NT2/D1 (cell line): ENCODE data around the gene RIBC1.
"Not testable (repeated sequence)": the region's sequence is repeated elsewhere in the genome, so short reads cannot be mapped to it uniquely, and the experiment has no call there.

Experiments used
- DNase-seq: peaks from one replicate; pipeline ENCODE4 v3.0.0-alpha.2; 2011; ENCODE audit warnings: low read depth, low spot score
- H3K27me3 ChIP-seq: 2 replicates; pipeline ENCODE4 v1.6.0; 2011; ENCODE audit warnings: mild to moderate bottlenecking; ENCODE audit not compliant: insufficient read length, insufficient read depth
- H3K36me3 ChIP-seq: 2 replicates; pipeline ENCODE4 v1.6.1; 2011; ENCODE audit warnings: mild to moderate bottlenecking, low read length, mixed read lengths; ENCODE audit not compliant: insufficient read depth, insufficient read length
- H3K4me1 ChIP-seq: 2 replicates; pipeline ENCODE4 v1.5.1; 2011; ENCODE audit not compliant: insufficient read depth, insufficient read length
- H3K4me3 ChIP-seq: 2 replicates; pipeline ENCODE4 v1.5.1; 2011; ENCODE audit warnings: low read depth; ENCODE audit not compliant: insufficient read length
- H3K9ac ChIP-seq: 2 replicates; pipeline ENCODE4 v1.6.0; 2011; ENCODE audit warnings: low read depth; ENCODE audit not compliant: insufficient read length
- H3K9me3 ChIP-seq: 2 replicates; pipeline ENCODE4 v1.5.1; 2011; ENCODE audit warnings: mild to moderate bottlenecking, low read length; ENCODE audit not compliant: insufficient read depth
- SUZ12 ChIP-seq: IDR thresholded peaks from 2 replicates; pipeline ENCODE4 v1.6.1; 2011; ENCODE audit not compliant: insufficient read length, insufficient read depth; ENCODE audit errors: extremely low read depth
- YY1 ChIP-seq: IDR thresholded peaks from 2 replicates; pipeline ENCODE4 v1.6.1; 2011; ENCODE audit not compliant: insufficient read length, insufficient read depth
- ZNF274 ChIP-seq: IDR thresholded peaks from 2 replicates; pipeline ENCODE4 v1.6.1; 2011; ENCODE audit warnings: mild to moderate bottlenecking, low read depth, low read length

The RIBC1 gene

GRCh38 chrX:53442322-53442631 lies 19.6 kb downstream of the RIBC1 start:
- Histone ChIP-seq H3K4me3 (peak overlapping the region; percentile 73), H3K9ac (peak overlapping the region; percentile 86), H3K27me3 (peaks cover 49% of the 10 kb centered on the region), H3K4me1 (peaks cover 14% of the 10 kb centered on the region), H3K9me3 (no peaks in the 10 kb centered on the region), H3K36me3 (no peaks in the 10 kb centered on the region)
- TF ChIP-seq YY1 = no peak
- no peak for TF ChIP-seq SUZ12
- TF ChIP-seq ZNF274 = no peak
- DNase-seq = no peak

- H3K36me3 ChIP-seq = no peaks in the 10 kb centered on the region
- H3K9ac ChIP-seq = no peak overlapping the region
- peaks cover 9% of the 10 kb centered on the region for H3K4me1 ChIP-seq
- H3K4me3 ChIP-seq = no peak overlapping the region
- H3K9me3 ChIP-seq = no peaks in the 10 kb centered on the region
- DNase-seq = peak; percentile 64
- peaks cover 15% of the 10 kb centered on the region for H3K27me3 ChIP-seq
- TF ChIP-seq YY1 = no peak
- no peak for TF ChIP-seq ZNF274
- no peak for TF ChIP-seq SUZ12
Measured at GRCh38 chrX:53445977-53446376, 23.3 kb downstream of the RIBC1 start.

DNA sequence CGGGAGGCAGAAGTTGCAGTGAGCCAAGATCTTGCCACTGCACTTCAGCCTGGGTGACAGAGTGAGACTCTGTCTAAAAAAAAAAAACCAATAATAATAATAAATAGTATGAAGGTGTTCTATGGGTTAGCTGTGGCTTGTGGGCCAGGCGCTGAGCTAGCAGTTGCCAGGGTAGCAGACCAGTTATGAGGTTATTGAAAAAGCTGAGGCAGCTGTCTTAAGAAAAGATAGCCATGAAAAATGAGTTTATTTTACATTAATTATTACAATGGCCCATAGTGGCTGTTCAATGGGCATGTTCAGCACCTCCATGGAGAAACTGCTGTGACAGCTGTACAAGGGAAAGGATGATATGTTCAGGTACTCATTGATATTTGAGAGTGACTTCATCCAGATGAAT lies 24.8 kb downstream of the RIBC1 start:
- Histone ChIP-seq H3K27me3 (peaks cover under 1% of the 10 kb centered on the region), H3K36me3 (no peaks in the 10 kb centered on the region), H3K9ac (no peak overlapping the region), H3K4me1 (peaks cover 6% of the 10 kb centered on the region), H3K4me3 (no peak overlapping the region), H3K9me3 (no peaks in the 10 kb centered on the region)
- TF ChIP-seq YY1 (no peak), ZNF274 (no peak), SUZ12 (no peak)
- DNase-seq = no peak

DNA sequence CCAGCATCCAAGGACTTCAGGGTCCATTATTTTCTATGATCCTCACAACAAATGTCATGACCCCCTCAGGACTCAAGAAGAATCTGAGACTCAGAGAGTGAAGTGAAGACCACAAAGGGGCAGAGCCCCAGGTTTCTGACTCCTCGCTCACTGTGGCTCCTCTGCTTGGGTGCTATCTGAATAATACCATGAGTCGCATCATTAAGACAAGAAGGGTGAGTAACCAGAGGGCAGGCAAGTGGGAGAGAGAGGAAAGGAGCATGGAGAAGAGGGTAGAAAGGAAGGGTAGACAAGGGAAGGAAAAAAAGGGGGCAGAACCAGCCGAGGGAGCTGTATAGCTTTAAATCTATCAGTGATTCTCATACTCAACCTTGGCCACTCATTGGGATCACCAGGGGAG lies 27.0 kb downstream of the RIBC1 start:
- Histone ChIP-seq H3K4me1 (peaks cover 2% of the 10 kb centered on the region), H3K36me3 (no peaks in the 10 kb centered on the region), H3K4me3 (no peak overlapping the region), H3K9ac (no peak overlapping the region), H3K27me3 (no peaks in the 10 kb centered on the region), H3K9me3 (no peaks in the 10 kb centered on the region)
- TF ChIP-seq ZNF274 (no peak), SUZ12 (no peak), YY1 (no peak)
- DNase-seq = no peak

DNA sequence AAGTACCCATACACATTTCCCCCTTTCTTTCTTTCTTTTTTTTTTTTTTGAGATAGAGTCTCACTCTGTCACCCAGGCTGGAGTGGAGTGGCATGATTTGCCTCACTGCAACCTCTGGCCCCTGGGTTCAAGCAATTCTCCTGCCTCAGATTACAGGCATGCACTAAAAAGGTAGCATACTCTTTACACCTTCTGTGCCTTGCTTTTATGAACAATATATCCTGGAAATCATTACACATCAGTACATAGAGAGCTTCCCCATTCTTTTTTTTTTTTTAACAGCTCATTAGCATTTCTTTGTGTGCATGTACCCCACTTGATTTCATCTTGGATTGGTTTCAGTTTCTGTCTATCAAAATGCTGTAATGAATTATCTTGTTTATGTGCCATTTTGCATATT lies 30.1 kb downstream of the RIBC1 start:
- Histone ChIP-seq H3K4me3 (no peak overlapping the region), H3K27me3 (no peaks in the 10 kb centered on the region), H3K36me3 (no peaks in the 10 kb centered on the region), H3K9ac (no peak overlapping the region), H3K9me3 (no peaks in the 10 kb centered on the region), H3K4me1 (no peaks in the 10 kb centered on the region)
- DNase-seq = no peak
- no peak for TF ChIP-seq SUZ12
- TF ChIP-seq ZNF274 = no peak
- TF ChIP-seq YY1 = no peak

- Histone ChIP-seq H3K27me3 (no peaks in the 10 kb centered on the region), H3K4me1 (no peaks in the 10 kb centered on the region), H3K9me3 (no peaks in the 10 kb centered on the region), H3K36me3 (no peaks in the 10 kb centered on the region), H3K9ac (no peak overlapping the region), H3K4me3 (no peak overlapping the region)
- DNase-seq = no peak
- TF ChIP-seq ZNF274 = no peak
- TF ChIP-seq YY1 = no peak
- TF ChIP-seq SUZ12 = no peak
Measured at GRCh38 chrX:53456254-53456653, 33.6 kb downstream of the RIBC1 start.

DNA sequence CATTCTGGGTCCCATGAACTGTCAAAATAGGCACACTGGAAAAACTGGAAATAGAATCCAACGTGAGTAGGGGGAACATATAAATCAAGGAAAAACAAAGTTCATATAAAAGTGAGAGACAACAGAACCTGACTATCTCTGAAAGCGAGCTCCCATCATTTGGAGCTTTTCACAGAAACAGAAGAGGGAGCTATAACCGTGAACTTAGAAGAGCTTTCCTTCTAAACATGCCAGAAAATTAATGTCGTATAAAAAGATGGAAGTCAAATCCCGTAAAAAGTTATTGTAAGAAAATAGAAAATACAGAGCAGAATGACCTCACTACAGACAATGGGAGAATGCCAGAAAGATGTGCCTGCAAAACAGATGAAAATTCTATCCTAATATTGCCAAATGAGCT lies 35.4 kb downstream of the RIBC1 start:
- no peak for DNase-seq
- Histone ChIP-seq H3K4me3 (no peak overlapping the region), H3K4me1 (no peaks in the 10 kb centered on the region), H3K36me3 (no peaks in the 10 kb centered on the region), H3K9me3 (no peaks in the 10 kb centered on the region), H3K27me3 (no peaks in the 10 kb centered on the region), H3K9ac (no peak overlapping the region)
- TF ChIP-seq YY1 (no peak), SUZ12 (no peak), ZNF274 (no peak)

- not testable (repeated sequence) for H3K27me3 ChIP-seq, H3K9ac ChIP-seq, H3K4me3 ChIP-seq, H3K4me1 ChIP-seq, H3K36me3 ChIP-seq, DNase-seq, H3K9me3 ChIP-seq
Measured at GRCh38 chrX:53468659-53469058, 46.0 kb downstream of the RIBC1 start.
